Activated CD4-positive, alpha-beta T cell treated with anti-CD3 and anti-CD28 coated beads, Interleukin-2, Interleukin-4, amounts not matched to agents 100 ng/mL and 50 ng/mL, durations not matched to agents 16 hours and 8 hours (primary cell): Measurements from ENCODE around the gene NABP2.
A peak's percentile ranks its signal among the peaks of the same experiment; 100 is the strongest.

Experiments used
- DNase-seq: peaks from one replicate; pipeline ENCODE4 v3.0.0-alpha.2; 2020; ENCODE audit warnings: low spot score

NABP2 gene

GRCh38 chr12:56213878-56214277 is 10.3 kb upstream of the NABP2 start:
- DNase-seq = no peak

DNA sequence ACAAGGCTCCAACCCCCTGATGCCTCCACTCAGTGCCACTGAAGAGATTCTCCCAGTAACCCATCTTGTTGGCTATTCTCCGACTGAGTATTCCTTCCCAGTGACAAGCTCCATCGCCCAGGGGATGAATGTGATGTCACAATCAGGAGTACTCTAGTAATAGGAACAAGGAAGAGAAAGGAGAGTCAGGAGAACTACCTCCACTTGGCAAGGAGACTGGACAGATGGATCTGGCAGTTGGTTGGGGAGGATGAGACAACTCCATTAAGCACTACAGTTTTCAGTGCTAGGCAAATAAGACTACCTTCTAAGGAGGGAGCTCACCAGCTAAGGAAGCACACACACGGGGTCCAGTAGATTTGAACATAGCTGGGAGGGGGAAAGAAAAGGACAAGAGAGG is 7.7 kb upstream of the NABP2 start:
- no peak for DNase-seq

DNA sequence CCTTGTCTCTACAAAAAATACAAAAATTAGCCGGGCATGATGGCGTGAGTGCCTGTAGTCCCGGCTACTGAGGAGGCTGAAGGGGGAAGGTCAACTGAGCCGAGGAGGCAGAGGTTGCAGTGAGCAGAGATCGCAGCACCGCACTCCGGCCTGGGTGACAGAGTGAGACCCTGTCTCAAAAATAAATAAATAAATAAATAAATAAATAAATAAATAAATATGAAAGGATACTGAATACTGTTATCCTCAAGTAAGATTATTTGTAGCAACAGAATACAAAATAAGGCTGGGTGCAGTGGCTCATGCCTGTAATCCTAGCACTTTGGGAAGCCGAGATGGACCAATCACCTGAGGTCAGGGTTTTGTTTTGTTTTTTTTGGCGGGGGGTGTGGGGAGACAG is 4.3 kb upstream of the NABP2 start:
- no peak for DNase-seq

- no peak for DNase-seq
These were observed 3.4 kb upstream of the NABP2 start for GRCh38 chr12:56220611-56221231.

- no peak for DNase-seq
These were observed 2.8 kb upstream of the NABP2 start for GRCh38 chr12:56221232-56221756.

- peak; percentile 94 for DNase-seq
These were observed 2.2 kb upstream of the NABP2 start, which contains the start of gene RNF41 for GRCh38 chr12:56221757-56222530. RNF41 (minus strand) TSS chr12:56221922; CDS start chr12:56214047, 7,875 bp downstream.

DNA sequence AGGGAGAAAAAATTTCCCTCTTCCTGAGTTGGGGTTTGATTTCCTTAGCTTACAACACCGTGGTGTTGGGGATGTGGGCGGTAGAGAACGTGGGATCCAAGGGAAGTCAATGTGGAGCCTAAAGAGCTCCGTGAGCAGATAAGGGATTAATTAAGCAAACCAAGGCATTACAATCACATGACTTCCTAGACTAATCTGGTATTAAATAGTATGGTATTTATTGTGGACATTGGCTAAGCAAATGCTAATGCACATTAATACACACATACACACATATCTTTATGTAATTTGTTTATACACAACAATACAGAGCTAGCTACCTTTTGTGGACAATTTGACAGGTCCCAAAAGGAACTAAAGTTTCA is 1.6 kb upstream of the NABP2 start:
- no peak for DNase-seq

GRCh38 chr12:56223571-56224101 is 506 bp upstream of the NABP2 start:
- no peak for DNase-seq

DNA sequence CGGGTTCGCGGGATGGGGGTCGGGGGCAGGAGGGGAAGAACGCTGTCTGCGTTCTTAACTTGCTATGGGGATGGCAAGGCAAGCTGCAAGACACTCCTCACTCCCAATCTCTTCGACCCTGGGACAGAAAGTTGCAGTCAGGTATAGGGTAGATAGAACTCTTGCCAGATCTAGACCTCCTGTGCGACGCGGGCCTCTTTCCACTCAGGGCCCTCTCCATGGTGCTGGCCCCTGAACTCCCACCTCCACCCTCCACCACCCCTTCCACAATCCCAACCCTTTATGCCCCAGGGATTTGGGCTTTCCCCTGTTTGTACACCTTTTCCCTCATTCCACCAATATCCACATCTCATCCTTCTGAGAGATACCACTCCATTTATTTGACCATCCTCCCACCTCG is 812 bp downstream of the NABP2 start:
- DNase-seq = no peak

GRCh38 chr12:56229082-56229481 is 4.9 kb downstream of the NABP2 start:
- DNase-seq = no peak

DNA sequence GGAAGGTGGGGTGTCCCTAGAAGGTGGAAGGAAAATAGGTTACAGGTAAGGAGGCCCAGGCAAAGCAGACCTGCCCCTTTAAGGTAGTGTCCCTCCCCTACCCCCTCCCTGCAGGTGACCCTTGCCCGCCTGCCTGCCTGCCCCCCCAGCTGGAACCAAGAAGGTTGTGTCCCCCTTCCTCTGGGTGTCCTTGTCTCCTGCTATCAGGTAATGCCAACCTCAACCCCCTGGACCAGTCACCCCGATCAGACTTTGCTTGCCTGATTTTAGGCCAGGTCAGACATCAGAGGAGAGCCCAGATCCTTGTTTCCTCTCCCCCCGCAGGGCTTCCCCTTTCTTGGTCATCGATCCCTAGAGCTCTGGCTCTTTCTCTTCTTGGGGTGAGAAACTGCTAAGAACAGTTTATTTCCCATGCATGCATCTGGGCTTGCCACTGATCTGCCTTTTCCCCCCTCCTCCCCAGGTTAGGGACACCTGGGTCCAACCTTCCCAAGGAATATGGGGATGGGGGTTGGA is 5.8 kb downstream of the NABP2 start, which contains the start of gene SLC39A5:
Gene SLC39A5, plus strand, starts transcription at position 136 of the 516 bp plus-strand sequence. CDS start 1,224 bp downstream, outside the sequence.
- no peak for DNase-seq

GRCh38 chr12:56230432-56231183 is 6.5 kb downstream of the NABP2 start:
- DNase-seq = no peak

- DNase-seq = no peak
These were observed 7.0 kb downstream of the NABP2 start for GRCh38 chr12:56231184-56231582.

DNA sequence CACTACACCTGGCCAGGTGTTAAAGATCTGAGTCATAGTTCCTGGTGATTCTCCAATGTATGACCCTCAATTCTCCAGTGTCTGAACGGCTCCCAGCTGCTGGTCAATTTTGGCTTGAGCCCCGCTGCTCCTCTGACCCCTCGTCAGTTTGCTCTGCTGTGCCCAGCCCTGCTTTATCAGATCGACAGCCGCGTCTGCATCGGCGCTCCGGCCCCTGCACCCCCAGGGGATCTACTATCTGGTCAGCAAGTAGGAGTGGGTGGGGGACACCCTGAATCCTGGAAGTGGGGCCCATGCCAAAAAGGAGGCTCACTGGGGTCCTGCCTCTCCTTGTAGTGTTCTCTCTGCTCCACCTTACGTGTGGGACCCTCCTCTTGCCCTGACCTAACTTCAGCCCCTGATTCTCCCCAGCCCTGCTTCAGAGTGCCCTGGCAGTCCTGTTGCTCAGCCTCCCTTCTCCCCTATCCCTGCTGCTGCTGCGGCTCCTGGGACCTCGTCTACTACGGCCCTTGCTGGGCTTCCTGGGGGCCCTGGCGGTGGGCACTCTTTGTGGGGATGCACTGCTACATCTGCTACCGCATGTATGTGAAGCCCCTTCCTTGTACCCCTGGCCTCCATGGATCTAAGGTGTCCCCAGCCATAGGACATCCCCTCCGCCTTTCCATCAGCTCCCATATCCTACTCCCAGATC is 10.7 kb downstream of the NABP2 start:
- DNase-seq = no peak

DNA sequence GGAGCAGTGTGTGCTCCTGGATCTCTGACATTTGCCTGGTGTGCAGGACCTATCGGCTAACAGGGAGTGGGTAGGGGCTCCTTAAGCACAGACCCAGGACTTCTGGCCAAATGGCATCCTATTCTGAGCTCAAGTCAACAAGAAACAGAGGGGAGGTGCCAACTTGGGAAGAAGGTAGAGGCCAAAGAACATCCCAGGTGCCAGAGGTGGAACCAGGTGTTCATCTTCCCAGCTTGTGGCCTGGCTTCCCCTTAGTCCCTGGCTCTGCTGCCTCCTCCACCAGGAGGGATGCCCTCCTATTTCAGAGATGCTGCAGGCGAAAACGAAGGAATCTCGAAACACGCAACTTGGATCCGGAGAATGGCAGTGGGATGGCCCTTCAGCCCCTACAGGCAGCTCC is 11.9 kb downstream of the NABP2 start:
- DNase-seq = no peak

DNA sequence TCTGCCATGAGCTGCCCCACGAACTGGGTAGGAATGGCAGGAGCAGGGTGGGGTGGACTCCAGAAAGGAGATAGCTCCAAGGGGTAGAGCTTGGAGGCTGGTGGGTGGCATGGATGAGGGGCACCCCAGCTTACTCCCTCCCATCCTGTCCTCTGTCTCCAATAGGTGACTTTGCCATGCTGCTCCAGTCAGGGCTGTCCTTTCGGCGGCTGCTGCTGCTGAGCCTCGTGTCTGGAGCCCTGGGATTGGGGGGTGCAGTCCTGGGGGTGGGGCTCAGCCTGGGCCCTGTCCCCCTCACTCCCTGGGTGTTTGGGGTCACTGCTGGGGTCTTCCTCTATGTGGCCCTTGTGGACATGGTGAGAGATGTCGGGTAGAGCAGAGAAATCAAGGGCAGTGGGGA is 12.8 kb downstream of the NABP2 start:
- no peak for DNase-seq

DNA sequence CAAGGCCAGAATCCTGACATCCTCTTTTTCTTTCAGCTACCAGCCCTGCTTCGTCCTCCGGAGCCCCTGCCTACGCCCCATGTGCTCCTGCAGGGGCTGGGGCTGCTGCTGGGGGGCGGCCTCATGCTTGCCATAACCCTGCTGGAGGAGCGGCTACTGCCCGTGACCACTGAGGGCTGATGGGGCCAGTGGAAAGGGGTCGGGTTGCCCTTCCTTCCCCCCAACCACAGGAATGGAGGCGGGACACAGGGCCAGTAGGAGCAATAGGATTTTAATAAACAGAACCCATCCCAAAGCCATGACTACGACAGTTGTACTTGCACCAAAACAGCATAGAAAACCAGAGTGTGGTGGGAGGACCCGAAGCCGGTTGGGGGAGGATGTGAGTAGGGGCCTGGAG is 13.4 kb downstream of the NABP2 start:
- no peak for DNase-seq

- DNase-seq = no peak
These were observed 17.5 kb downstream of the NABP2 start for GRCh38 chr12:56241424-56242303.

DNA sequence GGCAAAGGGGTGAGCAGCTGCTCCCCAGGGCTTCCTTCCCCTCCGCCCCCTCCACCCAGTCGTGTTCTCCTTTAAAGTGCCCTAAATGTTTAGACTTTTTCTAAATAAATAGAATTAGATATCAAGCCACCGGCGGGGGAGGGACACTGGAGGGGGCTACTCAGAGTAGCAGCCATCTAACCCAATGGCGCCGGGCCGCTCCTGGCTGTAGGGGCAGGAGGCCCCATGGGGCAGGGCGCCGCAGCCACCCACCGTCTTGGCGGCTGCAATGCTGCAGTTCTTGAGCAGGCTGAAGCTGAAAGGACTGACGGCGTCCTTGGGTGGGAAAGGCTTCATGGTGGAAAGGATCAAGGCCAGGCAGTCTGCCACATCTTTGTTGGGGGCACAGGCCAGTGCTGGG is 18.8 kb downstream of the NABP2 start:
- no peak for DNase-seq

DNA sequence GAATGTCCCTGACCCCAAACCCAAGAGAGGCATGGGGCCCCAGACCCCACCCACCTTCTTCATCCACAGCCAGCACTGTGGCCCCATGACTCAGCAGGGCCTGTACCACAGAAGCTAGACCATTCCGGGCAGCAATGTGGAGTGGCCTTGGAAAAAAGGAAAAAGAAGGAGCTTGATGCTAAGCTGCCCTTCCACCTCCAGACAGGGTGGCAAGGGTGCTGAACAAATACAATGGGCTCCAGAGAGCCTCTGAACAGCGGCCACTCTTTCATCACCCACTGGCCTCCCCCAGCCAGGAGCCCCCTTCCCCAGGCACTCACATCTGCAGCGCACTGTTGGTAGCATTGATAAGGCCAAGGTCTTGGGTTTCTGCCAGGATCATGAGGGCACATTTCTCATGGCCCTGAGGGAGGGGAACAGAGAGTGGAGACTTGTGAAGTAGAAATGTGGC is 19.6 kb downstream of the NABP2 start:
- DNase-seq = no peak
